NCI-H69 (cell line): ENCODE measurements around the gene SUMO2.

Source experiments
- DNase-seq: peaks from one replicate; lab custom pipeline; 2025; lab: John Stamatoyannopoulos, UW

SUMO2 gene

GRCh38 chr17:75118307-75118706, 64.5 kb downstream of the SUMO2 start:
- no peak for DNase-seq

- DNase-seq, result no peak
Measured at GRCh38 chr17:75116737-75117136, 66.0 kb downstream of the SUMO2 start.
